ENCODE measurements around the gene USP25.

DNA sequence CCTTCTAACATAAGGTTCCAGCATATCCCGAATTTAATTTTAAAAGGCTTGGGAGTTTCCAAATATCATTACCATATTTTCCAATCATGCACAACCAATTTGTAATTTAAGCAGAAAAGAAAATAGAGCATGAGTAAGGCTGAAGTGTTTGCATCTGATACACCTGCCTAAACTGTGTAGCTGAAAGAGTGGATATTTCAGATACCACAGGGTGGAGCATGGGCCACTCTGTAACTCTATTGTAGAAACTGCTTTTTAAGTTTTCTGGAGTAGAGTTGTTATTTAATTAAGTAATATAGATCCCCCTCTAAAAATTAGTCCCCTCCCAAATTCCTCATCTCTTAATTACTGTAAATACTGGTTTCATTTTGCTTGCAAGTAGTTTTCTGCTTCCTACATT lies 199.8 kb downstream of the USP25 start:
- TF ChIP-seq, protein P1, sequence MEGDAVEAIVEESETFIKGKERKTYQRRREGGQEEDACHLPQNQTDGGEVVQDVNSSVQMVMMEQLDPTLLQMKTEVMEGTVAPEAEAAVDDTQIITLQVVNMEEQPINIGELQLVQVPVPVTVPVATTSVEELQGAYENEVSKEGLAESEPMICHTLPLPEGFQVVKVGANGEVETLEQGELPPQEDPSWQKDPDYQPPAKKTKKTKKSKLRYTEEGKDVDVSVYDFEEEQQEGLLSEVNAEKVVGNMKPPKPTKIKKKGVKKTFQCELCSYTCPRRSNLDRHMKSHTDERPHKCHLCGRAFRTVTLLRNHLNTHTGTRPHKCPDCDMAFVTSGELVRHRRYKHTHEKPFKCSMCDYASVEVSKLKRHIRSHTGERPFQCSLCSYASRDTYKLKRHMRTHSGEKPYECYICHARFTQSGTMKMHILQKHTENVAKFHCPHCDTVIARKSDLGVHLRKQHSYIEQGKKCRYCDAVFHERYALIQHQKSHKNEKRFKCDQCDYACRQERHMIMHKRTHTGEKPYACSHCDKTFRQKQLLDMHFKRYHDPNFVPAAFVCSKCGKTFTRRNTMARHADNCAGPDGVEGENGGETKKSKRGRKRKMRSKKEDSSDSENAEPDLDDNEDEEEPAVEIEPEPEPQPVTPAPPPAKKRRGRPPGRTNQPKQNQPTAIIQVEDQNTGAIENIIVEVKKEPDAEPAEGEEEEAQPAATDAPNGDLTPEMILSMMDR (IDR thresholded peaks at IDR 0.05; ENCODE audit: borderline replicate concordance, extremely low read depth, low read length, poor library complexity, severe bottlenecking), result no peak
- no peak for TF ChIP-seq EZH2 (IDR thresholded peaks at IDR 0.05; ENCODE audit: borderline replicate concordance, low read depth, low read length, severe bottlenecking)

Data from DND-41 (cell line).